ENCODE measurements around the gene KIAA0930.

DNA sequence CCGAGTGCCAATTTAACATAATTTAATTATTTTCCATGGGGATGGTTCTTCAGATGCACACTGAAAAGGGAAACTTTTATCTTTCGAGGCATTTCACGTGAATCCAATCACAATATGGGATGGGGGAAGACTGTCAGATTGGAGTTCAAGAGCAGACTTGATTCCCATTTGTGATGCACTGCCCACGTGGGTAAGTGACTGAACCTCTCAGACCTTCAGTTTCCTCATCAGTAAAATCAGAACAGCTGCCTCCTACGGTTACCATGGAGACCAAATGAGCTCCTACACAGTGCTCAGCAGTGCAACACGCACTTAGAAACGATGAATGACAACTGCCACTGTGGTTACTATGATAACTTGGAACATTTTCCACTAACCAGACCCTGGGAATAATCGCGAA lies 21.7 kb downstream of the KIAA0930 start:
- no peak for TF ChIP-seq POLR2AphosphoS5 (IDR thresholded peaks at IDR 0.05)
- TF ChIP-seq, protein P1, sequence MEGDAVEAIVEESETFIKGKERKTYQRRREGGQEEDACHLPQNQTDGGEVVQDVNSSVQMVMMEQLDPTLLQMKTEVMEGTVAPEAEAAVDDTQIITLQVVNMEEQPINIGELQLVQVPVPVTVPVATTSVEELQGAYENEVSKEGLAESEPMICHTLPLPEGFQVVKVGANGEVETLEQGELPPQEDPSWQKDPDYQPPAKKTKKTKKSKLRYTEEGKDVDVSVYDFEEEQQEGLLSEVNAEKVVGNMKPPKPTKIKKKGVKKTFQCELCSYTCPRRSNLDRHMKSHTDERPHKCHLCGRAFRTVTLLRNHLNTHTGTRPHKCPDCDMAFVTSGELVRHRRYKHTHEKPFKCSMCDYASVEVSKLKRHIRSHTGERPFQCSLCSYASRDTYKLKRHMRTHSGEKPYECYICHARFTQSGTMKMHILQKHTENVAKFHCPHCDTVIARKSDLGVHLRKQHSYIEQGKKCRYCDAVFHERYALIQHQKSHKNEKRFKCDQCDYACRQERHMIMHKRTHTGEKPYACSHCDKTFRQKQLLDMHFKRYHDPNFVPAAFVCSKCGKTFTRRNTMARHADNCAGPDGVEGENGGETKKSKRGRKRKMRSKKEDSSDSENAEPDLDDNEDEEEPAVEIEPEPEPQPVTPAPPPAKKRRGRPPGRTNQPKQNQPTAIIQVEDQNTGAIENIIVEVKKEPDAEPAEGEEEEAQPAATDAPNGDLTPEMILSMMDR (IDR thresholded peaks at IDR 0.05), result no peak

Measured in breast epithelium (tissue), 3 donors.